NCI-H2196 treated with DMSO at 0.1 percent for 48 hours (cell line): ENCODE data around the gene FAM222A.

Source experiments
- DNase-seq: peaks from one replicate; lab custom pipeline; 2025; ENCODE audit not compliant: unreplicated experiment; lab: John Stamatoyannopoulos, UW

FAM222A gene

GRCh38 chr12:109724321-109724892, 10.8 kb downstream of the FAM222A start:
- DNase-seq, result no peak

- DNase-seq, result no peak
Observed at GRCh38 chr12:109725321-109726105, 11.9 kb downstream of the FAM222A start.

GRCh38 chr12:109726106-109726497, 12.5 kb downstream of the FAM222A start:
- DNase-seq, result no peak

GRCh38 chr12:109726511-109727038, 12.9 kb downstream of the FAM222A start:
- no peak for DNase-seq

- no peak for DNase-seq
Observed at GRCh38 chr12:109727039-109727723, 13.6 kb downstream of the FAM222A start.

- DNase-seq, result no peak
Observed at GRCh38 chr12:109727746-109728726, 14.4 kb downstream of the FAM222A start.

- no peak for DNase-seq
Observed at GRCh38 chr12:109728921-109729320, 15.3 kb downstream of the FAM222A start.

GRCh38 chr12:109729371-109729781, 15.8 kb downstream of the FAM222A start:
- no peak for DNase-seq

- DNase-seq, result no peak
Observed at GRCh38 chr12:109729801-109730200, 16.2 kb downstream of the FAM222A start.

GRCh38 chr12:109730306-109731145, 16.9 kb downstream of the FAM222A start:
- no peak for DNase-seq

GRCh38 chr12:109731231-109731731, 17.7 kb downstream of the FAM222A start:
- DNase-seq, result no peak

- no peak for DNase-seq
Observed at GRCh38 chr12:109731806-109732205, 18.2 kb downstream of the FAM222A start.

GRCh38 chr12:109732321-109733305, 19.0 kb downstream of the FAM222A start:
- DNase-seq, result no peak

GRCh38 chr12:109734219-109735000, 20.8 kb downstream of the FAM222A start:
- DNase-seq, result no peak

- DNase-seq, result no peak
Observed at GRCh38 chr12:109735051-109735521, 21.5 kb downstream of the FAM222A start.

- no peak for DNase-seq
Observed at GRCh38 chr12:109735825-109736551, 22.4 kb downstream of the FAM222A start.
